Suppressor macrophage (primary cell): ENCODE results near the gene TUBB4A.

Experiments used
- DNase-seq, 4 experiments: peaks; one replicate each; pipeline ENCODE4 v3.0.0-alpha.2; 2020 to 2022

TUBB4A gene

GRCh38 chr19:6494438-6495036 is 7.6 kb downstream of the TUBB4A start:
- no peak for DNase-seq

- DNase-seq = no peak
Observed at GRCh38 chr19:6491802-6492592, 10.1 kb downstream of the TUBB4A start.

- DNase-seq = no peak
Observed at GRCh38 chr19:6490134-6490533, 12.0 kb downstream of the TUBB4A start.

GRCh38 chr19:6489278-6490061 is 12.6 kb downstream of the TUBB4A start:
- DNase-seq = no peak

GRCh38 chr19:6484831-6485230 is 17.3 kb downstream of the TUBB4A start:
- no peak for DNase-seq

- no peak for DNase-seq
Observed at GRCh38 chr19:6484230-6484629, 17.9 kb downstream of the TUBB4A start.

GRCh38 chr19:6483235-6483634 is 18.9 kb downstream of the TUBB4A start:
- DNase-seq = no peak

GRCh38 chr19:6482343-6482686 is 19.8 kb downstream of the TUBB4A start:
- no peak for DNase-seq

- peak; percentile 60 to 80 (median 68) for DNase-seq
Observed at GRCh38 chr19:6481541-6482342, 20.4 kb downstream of the TUBB4A start, which contains the start of gene DENND1C. DENND1C (minus strand) TSS chr19:6481787; CDS start chr19:6481695, 92 bp downstream.

- DNase-seq = no peak
Observed at GRCh38 chr19:6480848-6481415, 21.2 kb downstream of the TUBB4A start.

GRCh38 chr19:6479836-6480398 is 22.2 kb downstream of the TUBB4A start:
- DNase-seq = no peak

GRCh38 chr19:6478815-6479214 is 23.3 kb downstream of the TUBB4A start:
- no peak for DNase-seq

GRCh38 chr19:6476896-6477431 is 25.1 kb downstream of the TUBB4A start:
- DNase-seq = no peak

GRCh38 chr19:6476155-6476895 is 25.8 kb downstream of the TUBB4A start:
- DNase-seq = peak; percentile 35 to 68 (median 50)

GRCh38 chr19:6475321-6476108 is 26.6 kb downstream of the TUBB4A start:
- DNase-seq = no peak

- no peak for DNase-seq
Observed at GRCh38 chr19:6473647-6474046, 28.5 kb downstream of the TUBB4A start.

GRCh38 chr19:6472713-6473112 is 29.4 kb downstream of the TUBB4A start:
- DNase-seq = no peak

- no peak for DNase-seq
Observed at GRCh38 chr19:6471076-6471475, 31.0 kb downstream of the TUBB4A start.

- no peak for DNase-seq
Observed at GRCh38 chr19:6470173-6470572, 31.9 kb downstream of the TUBB4A start.

- no peak for DNase-seq
Observed at GRCh38 chr19:6467384-6467783, 34.7 kb downstream of the TUBB4A start.
